Stimulated activated CD8-positive, alpha-beta memory T cell treated with anti-CD3 and anti-CD28 coated beads, Interleukin-7, amount 100 ng/mL, for 1 hour (primary cell): ENCODE measurements around the gene KIF4B.

ENCODE experiments used
- DNase-seq, 2 donors: peaks; one replicate each; pipeline ENCODE4 v3.0.0-alpha.2; 2020; ENCODE audit warnings: low read depth in 2 of 2

KIF4B gene

GRCh38 chr5:155052532-155052931 is 39.0 kb downstream of the KIF4B start:
- no peak for DNase-seq

GRCh38 chr5:155053501-155053900 is 39.9 kb downstream of the KIF4B start:
- DNase-seq = no peak

DNA sequence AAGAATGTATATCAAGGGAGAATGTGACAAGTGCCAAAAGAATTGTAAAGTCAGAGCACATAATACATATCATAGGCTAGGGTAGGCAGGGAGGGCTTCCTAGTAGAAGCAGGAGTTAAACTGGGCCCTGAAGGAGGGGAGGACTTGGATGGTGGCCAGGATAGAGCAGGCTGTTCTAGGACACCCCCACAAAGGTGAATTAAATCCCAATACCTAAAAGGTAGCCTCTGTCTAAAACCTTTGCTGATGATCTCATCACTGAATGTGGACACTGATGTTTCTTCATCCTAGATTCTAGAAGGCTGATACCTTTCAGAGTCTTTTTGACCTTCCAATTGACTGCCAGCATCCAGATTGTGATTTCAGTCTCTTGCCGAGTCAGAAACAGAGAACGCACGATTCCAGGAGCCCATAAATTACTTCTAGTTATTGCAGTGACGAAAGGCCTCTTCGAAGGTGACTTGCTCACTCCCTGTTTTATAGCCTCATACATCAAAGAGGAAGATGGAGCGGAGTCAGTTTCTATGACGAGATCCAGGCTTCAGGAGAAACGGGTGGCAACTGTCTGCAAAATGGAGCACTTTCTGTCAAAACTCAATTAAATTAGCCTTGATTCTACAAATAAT is 43.2 kb downstream of the KIF4B start:
- DNase-seq = no peak

DNA sequence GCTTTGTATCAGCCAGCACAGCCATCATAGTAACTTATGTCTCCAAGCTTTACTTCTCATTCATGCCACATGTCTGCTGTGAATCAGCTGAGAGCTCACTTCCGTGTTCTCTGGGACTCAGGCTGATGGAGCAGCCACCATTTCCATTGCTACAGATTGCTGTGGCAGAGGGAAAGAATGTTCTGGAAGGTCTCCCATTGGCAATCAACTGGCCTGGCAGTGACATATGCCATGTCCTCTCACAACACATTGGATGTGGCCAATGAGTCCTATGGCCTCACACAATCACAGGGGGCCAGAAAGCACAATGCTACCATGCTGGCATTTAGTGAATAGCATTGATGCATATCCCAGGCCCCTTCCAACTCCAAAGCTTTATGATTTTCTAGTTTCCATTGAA is 44.1 kb downstream of the KIF4B start:
- no peak for DNase-seq

GRCh38 chr5:155064580-155064979 is 51.0 kb downstream of the KIF4B start:
- no peak for DNase-seq

DNA sequence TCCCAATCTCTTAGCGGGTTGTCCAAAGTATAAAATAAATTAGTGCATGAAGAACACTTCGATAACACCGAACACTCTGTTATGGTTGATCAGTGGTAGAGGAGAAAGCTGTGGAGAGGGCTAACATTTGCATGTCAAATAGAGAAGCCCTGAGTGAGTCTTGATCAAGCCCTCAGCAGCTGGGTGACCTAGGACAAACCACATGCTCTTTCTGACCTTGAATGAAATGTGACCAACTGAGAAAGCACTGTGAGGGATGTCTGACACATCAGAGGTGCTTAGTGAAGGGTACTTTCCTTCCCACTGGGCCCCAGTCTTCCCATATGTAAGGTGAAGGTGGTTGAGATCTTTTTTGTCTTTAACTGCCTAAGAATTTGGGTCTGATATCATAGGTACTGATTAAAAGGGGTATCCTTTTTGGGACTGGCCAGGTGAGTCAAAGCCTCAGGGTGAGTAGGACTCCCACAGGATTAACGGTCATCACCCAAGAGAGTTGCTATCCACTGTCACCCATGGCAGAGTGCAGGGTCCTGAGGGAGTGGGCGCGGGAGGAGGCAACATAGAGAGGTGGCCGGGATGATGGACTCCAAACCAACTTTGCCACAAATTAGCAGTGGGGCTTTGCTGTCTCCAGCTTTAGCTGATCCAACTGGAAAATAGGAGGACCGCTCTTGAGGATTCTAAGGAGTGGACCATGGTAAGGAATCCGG is 53.5 kb downstream of the KIF4B start:
- DNase-seq = no peak
